B cell (primary cell): ENCODE results near the gene AKAP6. TPM values are rescaled to one million over a fixed set of nuclear protein-coding genes. Genes with fewer than 3 reads are reported as not detected.

Experiments
- ATAC-seq: fragments of 200-7000 bp; cut with Tn5 transposase; one replicate; pipeline ENCODE4 v1.10.0; 2021; ENCODE audit warnings: low read depth, mild to moderate bottlenecking, moderate number of reproducible peaks, moderate library complexity
- CTCF ChIA-PET: fragments of 350-600 bp; sonication (Branson Sonifier 250); formaldehyde crosslinking; loops from one replicate; lab custom pipeline; 2021; ENCODE audit warnings: antibody characterized with exemption, inconsistent platforms; lab: Charles Lee
- POLR2A ChIA-PET: fragments of 350-600 bp; sonication (Branson Sonifier 250); formaldehyde crosslinking; loops from one replicate; lab custom pipeline; 2021; ENCODE audit warnings: antibody characterized with exemption; lab: Charles Lee
- DNase-seq: peaks from one replicate; pipeline ENCODE4 v3.0.0; 2013
- H2AFZ ChIP-seq: 2 replicates; pipeline ENCODE4 v1.6.1; 2012; ENCODE audit warnings: mild to moderate bottlenecking, low read depth, low read length; ENCODE audit not compliant: insufficient read depth, poor library complexity, severe bottlenecking
- H3K27ac ChIP-seq, 2 donors: 1 replicate in 1 of 2; 2 replicates in 1 of 2; pipeline ENCODE4 v1.5.1; 2012 to 2013; ENCODE audit warnings: low read length in 2 of 2, mild to moderate bottlenecking in 2 of 2, moderate library complexity in 1 of 2
- H3K27me3 ChIP-seq, 4 experiments: fragments of 200-600 bp in 1 of 4; sonication (generic) in 1 of 4; replicated peaks in 1 of 4; 1 replicate in 2 of 4; 2 replicates in 2 of 4; pipeline versions ENCODE4 v1.6.1 to v1.7.0; 2013 to 2016; ENCODE audit warnings: low read length in 3 of 4, mild to moderate bottlenecking in 2 of 4, mixed read lengths in 1 of 4, moderate library complexity in 1 of 4; ENCODE audit not compliant: insufficient read depth in 4 of 4, control insufficient read depth in 3 of 4; ENCODE audit errors: control extremely low read depth in 1 of 4
- H3K36me3 ChIP-seq, 2 experiments: replicated peaks in 1 of 2; 1 replicate in 1 of 2; 2 replicates in 1 of 2; pipeline versions ENCODE4 v1.6.1 to v1.7.1; 2013; ENCODE audit warnings: low read length in 1 of 2; ENCODE audit not compliant: insufficient read depth in 2 of 2, control insufficient read depth in 1 of 2; ENCODE audit errors: control extremely low read depth in 1 of 2, extremely low read depth in 1 of 2
- H3K4me1 ChIP-seq, 2 donors: fragments of 200-600 bp in 1 of 2; sonication (generic) in 1 of 2; 1 replicate in 1 of 2; 2 replicates in 1 of 2; pipeline versions ENCODE4 v1.5.1 to v1.6.1; 2013 to 2017; ENCODE audit warnings: low read length in 2 of 2; ENCODE audit not compliant: control insufficient read depth in 2 of 2, insufficient read depth in 2 of 2
- H3K4me2 ChIP-seq: replicated peaks from 2 replicates; pipeline ENCODE3; 2012; ENCODE audit warnings: mild to moderate bottlenecking, low read depth, low read length; ENCODE audit not compliant: poor library complexity, severe bottlenecking
- H3K4me3 ChIP-seq, 5 experiments: fragments of 200-600 bp in 1 of 5; sonication (generic) in 1 of 5; 1 replicate in 3 of 5; 2 replicates in 2 of 5; pipeline versions ENCODE4 v1.5.1 to v1.7.0; 2011 to 2016; ENCODE audit warnings: low read length in 4 of 5, mild to moderate bottlenecking in 4 of 5, low read depth in 2 of 5, control low read depth in 1 of 5, moderate library complexity in 1 of 5; ENCODE audit not compliant: insufficient read depth in 1 of 5; ENCODE audit errors: control extremely low read depth in 1 of 5, extremely low read depth in 1 of 5
- H3K79me2 ChIP-seq: fragments of 200-600 bp; sonication (generic); one replicate; pipeline ENCODE4 v1.6.0; 2016; ENCODE audit warnings: low read length; ENCODE audit not compliant: control insufficient read depth, insufficient read depth
- H3K9ac ChIP-seq: fragments of 200-600 bp; sonication (generic); 2 replicates; pipeline ENCODE4 v1.6.1; 2017; ENCODE audit warnings: mild to moderate bottlenecking, low read length, moderate library complexity
- H3K9me3 ChIP-seq, 3 donors: one replicate each; pipeline versions ENCODE4 v1.6.1 to v1.7.1; 2013; ENCODE audit warnings: low read length in 2 of 3; ENCODE audit not compliant: control insufficient read depth in 2 of 3, insufficient read depth in 1 of 3; ENCODE audit errors: control extremely low read depth in 1 of 3
- H4K20me1 ChIP-seq: 2 replicates; pipeline ENCODE4 v1.6.0; 2012; ENCODE audit warnings: mild to moderate bottlenecking, low read length; ENCODE audit not compliant: insufficient read depth, control insufficient read depth, poor library complexity, severe bottlenecking
- H3K27ac Mint-ChIP-seq: one replicate; pipeline ENCODE4 v1.8.0; 2021; ENCODE audit warnings: mixed read lengths
- H3K27me3 Mint-ChIP-seq: one replicate; pipeline ENCODE4 v1.8.0; 2021; ENCODE audit warnings: mixed read lengths
- H3K4me1 Mint-ChIP-seq: one replicate; pipeline ENCODE4 v1.8.0; 2021; ENCODE audit warnings: mixed read lengths
- H3K4me3 Mint-ChIP-seq: one replicate; pipeline ENCODE4 v1.8.0; 2021; ENCODE audit warnings: mixed read lengths
- H3K9me3 Mint-ChIP-seq: one replicate; pipeline ENCODE4 v1.8.0; 2022; ENCODE audit warnings: mixed read lengths; ENCODE audit not compliant: insufficient read depth
- EZH2 ChIP-seq: IDR thresholded peaks from 2 replicates; pipeline ENCODE4 v1.6.1; 2012; ENCODE audit warnings: borderline replicate concordance, low read depth, mild to moderate bottlenecking, moderate library complexity, low read length; ENCODE audit not compliant: insufficient read depth, poor library complexity, severe bottlenecking
- WGBS: methylation state at CpG from one replicate; pipeline ENCODE4 v1.1.5; 2013; ENCODE audit warnings: missing lambda C conversion rate; ENCODE audit not compliant: insufficient coverage; 5-methylcytosine and 5-hydroxymethylcytosine counted together
- intact Hi-C: fragments of 100-400 bp; cut with micrococcal nuclease; formaldehyde crosslinking; loops from one replicate; pipeline ENCODE4 v1.10.0; 2022
- polyA plus RNA-seq: library from polyadenylated mRNA; depleted of rRNA; stranded (reverse); fragments of >200 nt; gene quantifications from 2 replicates; pipeline ENCODE4 v1.2.3, GENCODE V29; 2012
- total RNA-seq, 2 donors: library from RNA; stranded (reverse); fragments of 120-200 nt in 1 of 2; gene quantifications; 1 replicate in 1 of 2; 2 replicates in 1 of 2; pipeline versions ENCODE4 v1.2.3 to v1.2.4, GENCODE V29; 2013 to 2022
- TF ChIP-seq, protein P1 (sequence below): fragments of 200-600 bp; IDR thresholded peaks from one replicate; pipeline ENCODE4 v1.8.0; 2022; ENCODE audit warnings: antibody characterized with exemption, mild to moderate bottlenecking

Gene AKAP6
- total and polyA plus RNA-seq, 2 donors (not counting 1 experiment from before 2014, with no cell fraction given): 1.4 to 2.8 TPM

DNA sequence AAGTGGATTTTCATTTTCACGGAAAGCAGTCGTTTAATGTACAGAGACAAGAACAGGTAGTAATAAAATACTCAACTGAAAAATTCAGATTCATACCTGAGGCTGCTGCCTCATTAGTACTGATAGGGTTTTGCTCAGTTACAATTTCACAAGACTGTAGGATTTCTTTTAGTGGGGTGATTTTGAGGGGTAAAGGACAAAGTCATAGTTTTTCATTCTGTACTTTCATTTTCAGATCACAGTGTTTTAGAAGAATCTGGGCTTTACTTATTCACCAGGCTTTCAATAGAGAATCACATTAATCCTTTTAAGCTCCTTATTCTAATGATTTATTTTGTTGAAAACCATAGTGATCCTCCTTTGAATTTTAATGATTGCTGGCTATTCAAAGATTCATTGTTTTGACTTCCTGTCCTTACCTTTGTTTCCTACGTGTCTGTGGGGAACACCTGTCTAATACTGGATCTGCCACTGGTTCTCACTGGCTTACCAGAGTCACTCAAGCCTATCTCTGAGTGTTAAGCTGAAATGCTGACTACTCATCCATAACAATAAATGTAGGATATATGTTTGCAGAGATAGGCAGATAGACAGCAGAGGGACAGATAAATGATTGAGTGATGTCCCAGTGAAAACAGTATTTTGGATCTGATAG is 365.8 kb downstream of the AKAP6 start:
- intact Hi-C loops: no loop called here
- H3K9me3 ChIP-seq: no peaks in the 10 kb centered on the region
- no peaks in the 10 kb centered on the region for H3K9me3 Mint-ChIP-seq
- WGBS: 0% methylated on average over 1 of the region's 3 CpGs
- H3K4me1 ChIP-seq: no peaks in the 10 kb centered on the region
- DNase-seq (no peak), ATAC-seq (no peak)
- POLR2A ChIA-PET: no interaction called here
- no peak overlapping the region for H3K27ac ChIP-seq
- no peaks in the 10 kb centered on the region for H3K79me2 ChIP-seq
- no peaks in the 10 kb centered on the region for H4K20me1 ChIP-seq
- no peaks in the 10 kb centered on the region for H3K36me3 ChIP-seq
- H3K4me2 ChIP-seq: no peak overlapping the region
- H3K4me1 Mint-ChIP-seq: no peaks in the 10 kb centered on the region
- no peaks in the 10 kb centered on the region for H3K27me3 ChIP-seq
- no peak overlapping the region for H3K4me3 ChIP-seq
- H3K27me3 Mint-ChIP-seq: no peaks in the 10 kb centered on the region
- H3K4me3 Mint-ChIP-seq: no peak overlapping the region
- no peak overlapping the region for H3K9ac ChIP-seq
- TF ChIP-seq, protein P1, sequence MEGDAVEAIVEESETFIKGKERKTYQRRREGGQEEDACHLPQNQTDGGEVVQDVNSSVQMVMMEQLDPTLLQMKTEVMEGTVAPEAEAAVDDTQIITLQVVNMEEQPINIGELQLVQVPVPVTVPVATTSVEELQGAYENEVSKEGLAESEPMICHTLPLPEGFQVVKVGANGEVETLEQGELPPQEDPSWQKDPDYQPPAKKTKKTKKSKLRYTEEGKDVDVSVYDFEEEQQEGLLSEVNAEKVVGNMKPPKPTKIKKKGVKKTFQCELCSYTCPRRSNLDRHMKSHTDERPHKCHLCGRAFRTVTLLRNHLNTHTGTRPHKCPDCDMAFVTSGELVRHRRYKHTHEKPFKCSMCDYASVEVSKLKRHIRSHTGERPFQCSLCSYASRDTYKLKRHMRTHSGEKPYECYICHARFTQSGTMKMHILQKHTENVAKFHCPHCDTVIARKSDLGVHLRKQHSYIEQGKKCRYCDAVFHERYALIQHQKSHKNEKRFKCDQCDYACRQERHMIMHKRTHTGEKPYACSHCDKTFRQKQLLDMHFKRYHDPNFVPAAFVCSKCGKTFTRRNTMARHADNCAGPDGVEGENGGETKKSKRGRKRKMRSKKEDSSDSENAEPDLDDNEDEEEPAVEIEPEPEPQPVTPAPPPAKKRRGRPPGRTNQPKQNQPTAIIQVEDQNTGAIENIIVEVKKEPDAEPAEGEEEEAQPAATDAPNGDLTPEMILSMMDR: no peak
- TF ChIP-seq EZH2: no peak
- H3K27ac Mint-ChIP-seq: no peak overlapping the region
- no peak overlapping the region for H2AFZ ChIP-seq
- CTCF ChIA-PET: no interaction called here

DNA sequence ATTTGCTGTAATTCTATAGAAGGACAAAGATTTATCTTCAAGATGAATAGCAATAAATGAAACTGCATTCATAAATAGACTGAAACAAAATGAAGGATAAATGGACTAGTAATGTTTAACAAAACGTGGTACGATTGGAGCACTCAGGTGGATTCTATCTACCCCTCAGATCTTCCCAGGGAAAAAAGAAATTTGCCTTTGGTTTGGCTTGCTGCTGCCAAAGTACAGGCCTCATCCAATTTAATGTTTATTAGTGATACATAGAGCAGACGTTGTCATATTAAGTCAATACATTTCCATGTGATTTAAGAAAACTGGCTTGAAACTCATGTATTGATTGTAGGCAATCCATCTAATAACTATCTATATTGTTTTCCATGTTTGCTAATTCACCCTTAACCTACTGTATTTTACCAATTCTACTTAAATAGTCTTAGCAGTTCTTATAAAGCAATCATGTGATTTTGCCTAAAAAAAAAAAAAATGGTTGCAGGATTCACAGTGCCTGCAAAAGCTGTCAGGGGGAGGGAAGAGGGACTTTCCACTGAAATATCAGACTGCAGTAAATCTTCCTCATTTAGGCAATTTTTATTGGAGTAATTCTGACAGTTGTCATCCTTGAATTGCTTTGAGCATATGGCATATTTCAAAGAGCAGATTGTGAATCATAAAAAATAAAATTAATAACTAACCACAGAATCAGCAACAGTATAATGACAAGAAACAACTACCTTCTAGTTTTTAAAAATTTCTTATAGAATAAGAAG is 367.4 kb downstream of the AKAP6 start:
- Histone ChIP-seq H3K36me3 (no peaks in the 10 kb centered on the region), H3K4me3 (no peak overlapping the region), H3K79me2 (no peaks in the 10 kb centered on the region), H4K20me1 (no peaks in the 10 kb centered on the region), H3K4me1 (no peaks in the 10 kb centered on the region), H2AFZ (no peak overlapping the region), H3K27me3 (no peaks in the 10 kb centered on the region), H3K27ac (no peak overlapping the region), H3K4me2 (no peak overlapping the region), H3K9ac (no peak overlapping the region), H3K9me3 (no peaks in the 10 kb centered on the region)
- ChIA-PET POLR2A (no interaction called here), CTCF (no interaction called here)
- intact Hi-C loops: no loop called here
- TF ChIP-seq, protein P1: no peak
- no peak for TF ChIP-seq EZH2
- no peak for ATAC-seq
- no peaks in the 10 kb centered on the region for H3K27me3 Mint-ChIP-seq
- DNase-seq: no peak
- H3K27ac Mint-ChIP-seq: no peak overlapping the region
- H3K9me3 Mint-ChIP-seq: no peaks in the 10 kb centered on the region
- no CpG with 5 or more reads among the region's 3 CpGs for WGBS
- H3K4me1 Mint-ChIP-seq: no peaks in the 10 kb centered on the region
- no peak overlapping the region for H3K4me3 Mint-ChIP-seq
